ELR (cell line): ENCODE measurements around the gene STPG2.
"Not testable (repeated sequence)": the region's sequence is repeated elsewhere in the genome, so short reads cannot be mapped to it uniquely, and the experiment has no call there.

Experiments
- DNase-seq: peaks from one replicate; pipeline ENCODE4 v3.0.0-alpha.2; 2015; ENCODE audit warnings: low read depth

STPG2 gene

DNA sequence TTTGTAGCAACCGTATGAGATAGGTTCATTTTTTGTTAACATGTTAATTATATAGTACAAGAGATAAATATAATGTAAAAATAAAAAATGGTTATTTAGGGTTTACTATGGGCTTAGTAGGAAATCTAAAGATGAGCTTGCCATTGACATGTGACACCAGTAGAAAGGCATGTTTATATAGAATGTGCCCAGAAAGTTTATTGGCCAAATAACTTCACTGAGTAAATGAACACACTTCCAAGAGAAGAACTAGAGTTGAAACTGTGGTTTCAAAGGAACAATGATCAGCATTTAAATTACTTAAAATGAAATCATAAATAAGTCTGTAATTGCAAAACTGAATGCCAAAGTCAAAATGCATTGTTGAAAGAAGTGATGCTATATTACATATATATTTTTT is 503.3 kb downstream of the STPG2 start:
- DNase-seq, result no peak

DNA sequence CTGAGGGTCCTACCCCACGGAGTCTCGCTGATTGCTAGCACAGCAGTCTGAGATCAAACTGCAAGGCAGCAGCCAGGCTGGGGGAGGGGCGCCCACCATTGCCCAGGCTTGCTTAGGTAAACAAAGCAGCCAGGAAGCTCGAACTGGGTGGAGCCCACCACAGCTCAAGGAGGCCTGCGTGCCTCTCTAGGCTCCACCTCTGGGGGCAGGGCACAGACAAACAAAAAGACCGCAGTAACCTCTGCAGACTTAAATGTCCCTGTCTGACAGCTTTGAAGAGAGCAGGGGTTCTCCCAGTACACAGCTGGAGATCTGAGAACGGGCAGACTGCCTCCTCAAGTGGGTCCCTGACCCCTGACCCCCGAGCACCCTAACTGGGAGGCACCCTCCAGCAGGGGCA is 509.4 kb downstream of the STPG2 start:
- DNase-seq, result not testable (repeated sequence)

DNA sequence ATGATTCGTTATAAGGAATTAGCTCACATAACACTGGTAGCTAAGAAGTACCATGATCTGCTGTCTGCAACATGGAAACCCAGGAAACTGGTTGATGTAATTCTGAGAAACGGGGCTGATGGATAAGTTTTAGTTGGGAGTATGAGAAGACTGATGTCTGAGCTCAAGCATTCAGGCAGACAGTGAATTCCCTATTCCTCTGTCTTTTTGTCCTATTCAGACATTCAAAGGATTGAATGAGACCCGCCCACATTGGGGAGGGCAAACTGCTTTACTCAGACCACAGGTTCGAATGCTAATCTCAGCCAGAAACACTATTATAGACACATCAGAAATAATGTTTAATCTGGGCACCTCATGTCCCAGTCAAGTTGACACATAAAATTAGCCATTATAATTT is 515.5 kb downstream of the STPG2 start:
- no peak for DNase-seq

DNA sequence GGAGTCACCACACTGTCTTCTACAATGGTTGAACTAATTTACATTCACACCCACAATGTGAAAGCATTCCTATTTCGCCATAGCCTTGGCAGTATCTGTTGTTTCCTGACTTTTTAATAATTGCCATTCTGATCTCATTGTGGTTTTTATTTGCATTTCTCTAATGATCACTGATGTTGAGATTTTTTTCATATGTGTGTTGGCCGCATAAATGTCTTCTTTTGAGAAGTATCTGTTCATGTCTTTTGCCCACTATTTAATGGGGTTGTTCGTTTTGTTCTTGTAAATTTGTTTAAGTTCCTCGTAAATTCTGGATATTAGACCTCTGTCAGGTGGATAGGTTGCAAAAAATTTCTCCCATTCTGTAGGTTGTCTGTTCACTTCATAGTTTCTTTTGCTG is 519.1 kb downstream of the STPG2 start:
- DNase-seq, result no peak

DNA sequence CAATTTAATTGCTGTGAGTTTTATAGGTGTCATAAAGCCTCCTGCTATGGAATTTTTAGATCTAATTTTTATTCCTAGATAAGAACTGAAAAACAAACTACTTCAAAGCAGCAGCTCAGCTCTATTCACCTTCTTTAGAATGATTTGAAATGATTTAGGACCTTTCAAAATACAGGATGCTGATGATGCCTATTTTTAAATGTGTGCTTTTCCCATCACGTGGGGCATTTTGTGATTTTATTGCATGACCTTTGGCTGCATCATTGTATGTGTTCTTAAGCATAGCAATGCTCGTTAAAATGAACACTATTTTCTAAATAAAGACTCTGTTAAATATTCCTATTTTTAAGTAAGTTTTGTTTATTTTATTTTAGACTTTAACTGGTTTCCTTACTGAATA is 537.3 kb downstream of the STPG2 start:
- no peak for DNase-seq

DNA sequence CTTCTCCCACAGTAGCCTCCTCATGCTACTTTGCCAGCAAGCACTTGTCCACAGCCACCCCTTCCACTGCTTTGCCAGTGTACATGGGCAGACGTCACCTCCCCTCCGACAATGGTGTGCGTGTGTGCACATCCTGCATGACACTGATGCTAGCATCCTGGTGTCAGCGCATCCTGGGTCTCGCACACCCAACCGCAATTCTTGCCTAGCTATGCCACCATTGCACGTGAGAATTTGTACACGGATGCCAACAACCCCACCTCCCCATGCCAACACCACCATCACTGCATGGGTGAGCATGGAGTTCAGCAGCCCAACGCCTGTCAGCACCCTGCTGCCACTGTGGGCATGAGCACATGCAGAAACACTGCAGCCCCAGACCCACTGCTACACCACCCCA is 550.0 kb downstream of the STPG2 start:
- DNase-seq, result no peak

DNA sequence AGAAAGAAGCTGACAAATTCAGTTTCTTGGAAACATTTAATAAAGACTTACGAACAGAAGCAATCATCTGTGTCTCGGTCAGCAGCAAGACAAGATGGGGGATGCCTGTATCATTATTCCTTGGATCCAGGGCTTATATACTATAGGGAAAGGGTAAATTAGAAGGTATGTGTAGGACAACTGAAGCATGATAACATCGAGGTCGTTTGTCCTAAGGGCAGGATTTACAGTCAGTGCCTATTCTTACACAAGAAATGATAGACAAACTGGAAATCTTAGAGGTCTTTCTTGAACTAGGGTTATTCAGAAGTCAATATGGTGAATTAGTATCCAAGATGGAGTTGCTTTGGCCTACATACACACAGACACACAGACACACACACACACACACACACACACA is 553.0 kb downstream of the STPG2 start:
- DNase-seq, result no peak

DNA sequence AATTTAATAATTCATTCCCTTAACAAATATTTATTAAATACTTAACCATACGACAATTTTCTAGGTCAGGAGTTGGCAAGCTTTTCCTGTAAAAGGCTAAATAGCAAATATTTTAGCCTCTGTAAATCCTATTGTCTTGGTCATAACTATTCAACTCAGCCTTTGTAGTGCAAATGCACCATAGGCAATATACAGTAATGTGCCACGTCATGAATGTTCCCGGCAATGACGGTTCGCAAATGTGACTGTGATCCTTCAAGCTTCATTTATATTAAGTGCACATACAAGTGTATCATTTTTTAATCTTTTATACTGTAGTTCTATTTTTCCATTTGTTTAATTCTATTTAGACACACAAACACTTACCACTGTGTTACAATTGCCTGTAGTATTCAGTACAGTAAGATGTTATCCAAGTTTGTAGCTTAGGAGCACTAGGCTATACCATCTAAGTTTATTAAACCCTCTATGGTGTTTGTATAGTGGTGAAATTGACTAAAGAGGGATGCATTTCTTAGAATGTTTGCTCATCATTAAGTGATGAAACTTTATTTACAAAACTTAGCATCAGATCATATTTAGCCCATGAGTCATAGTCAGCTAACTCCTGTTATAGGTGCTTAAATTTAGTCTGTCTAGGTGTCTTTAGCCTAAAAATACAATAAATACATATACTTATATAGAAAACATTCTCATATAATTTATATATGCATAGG is 553.6 kb downstream of the STPG2 start:
- DNase-seq, result no peak

DNA sequence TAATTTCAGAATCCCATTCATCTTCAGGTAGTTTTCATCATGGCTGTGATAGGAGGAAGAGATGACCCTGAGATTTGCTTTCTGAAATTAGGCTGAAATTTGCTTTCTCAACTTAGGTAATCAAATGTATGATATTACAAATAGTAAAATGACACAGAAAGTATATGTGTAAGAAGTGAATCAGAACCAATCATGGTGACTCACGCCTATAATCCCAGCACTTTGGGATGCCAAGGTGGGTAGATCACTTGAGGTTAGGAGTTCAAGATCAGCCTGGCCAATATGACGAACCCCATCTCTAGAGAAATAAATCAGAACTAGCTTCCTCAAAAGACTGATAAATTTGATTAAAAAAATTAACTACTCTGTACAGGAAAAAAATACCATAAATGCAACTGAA is 555.4 kb downstream of the STPG2 start:
- DNase-seq, result peak; percentile 17

DNA sequence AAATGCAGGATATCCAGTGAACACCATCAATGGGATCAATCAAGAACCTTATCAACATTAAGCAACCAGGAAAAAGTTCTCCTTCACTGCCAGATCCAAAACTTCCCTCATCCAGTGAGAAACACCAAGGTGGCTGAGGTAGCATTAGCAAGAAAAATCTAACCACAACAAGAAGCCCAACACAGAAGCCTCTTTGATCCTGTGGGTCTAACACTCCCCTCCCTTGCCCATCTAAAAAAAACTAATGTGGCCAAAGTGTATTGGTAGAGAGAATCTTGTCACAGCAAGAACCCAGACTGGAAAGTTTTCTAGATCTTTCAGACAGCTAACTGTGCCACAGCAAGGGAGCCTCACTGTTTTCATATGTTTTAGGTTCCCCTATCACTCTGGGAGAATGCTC is 558.0 kb downstream of the STPG2 start:
- no peak for DNase-seq

DNA sequence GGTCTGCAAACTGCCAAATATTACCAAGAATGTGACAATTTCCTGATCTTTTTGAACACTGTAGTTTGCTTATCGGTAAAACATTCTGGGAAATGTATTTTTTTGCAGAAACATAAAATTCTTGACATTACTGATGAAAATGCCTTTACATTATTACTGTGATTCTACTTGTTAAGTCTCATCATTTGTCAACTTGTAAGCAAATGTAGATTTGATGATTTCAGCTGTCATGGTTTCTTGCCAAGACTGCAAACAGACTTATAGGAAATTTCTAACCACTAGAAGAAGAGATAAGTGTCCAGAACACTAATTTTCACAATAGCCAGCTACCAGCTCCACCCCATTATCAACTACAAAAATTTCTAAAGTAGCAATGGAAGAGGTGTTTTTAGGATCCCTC is 560.4 kb downstream of the STPG2 start:
- no peak for DNase-seq

DNA sequence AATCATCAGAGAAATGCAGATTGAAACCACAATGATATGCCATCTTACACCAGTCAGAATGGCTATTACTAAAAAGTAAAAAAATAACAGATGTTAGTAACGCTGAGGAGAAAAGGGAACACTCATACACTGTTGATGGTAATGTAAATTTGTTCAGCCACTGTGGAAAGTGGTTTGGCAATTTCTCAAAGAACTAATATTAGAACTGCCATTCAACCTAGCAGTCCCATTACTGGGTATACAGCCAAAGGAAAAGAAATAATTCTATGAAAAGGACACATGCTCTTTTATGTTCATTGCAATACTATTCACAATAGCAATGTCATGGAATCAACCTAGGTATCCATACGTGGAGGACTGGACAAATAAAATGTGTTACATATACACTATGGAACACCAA is 566.3 kb downstream of the STPG2 start:
- DNase-seq, result no peak

DNA sequence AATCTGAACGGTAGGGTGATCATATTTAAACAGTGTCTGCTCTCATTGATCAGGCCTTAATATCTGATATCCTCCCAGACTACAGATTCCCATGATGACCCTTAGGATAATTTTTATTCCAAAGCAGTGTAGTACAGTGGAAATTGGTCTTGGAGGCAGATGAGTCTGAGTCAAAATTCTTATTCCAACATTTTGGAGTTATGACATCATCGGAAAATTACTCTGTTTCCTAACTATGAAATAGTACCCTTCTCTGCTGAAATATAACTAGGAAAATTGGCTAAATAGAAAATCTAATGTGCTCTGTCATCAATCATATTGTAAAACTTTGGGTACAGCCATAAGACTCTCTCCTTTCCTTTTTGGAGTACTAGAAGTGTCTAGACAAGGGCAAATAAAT is 583.3 kb downstream of the STPG2 start:
- DNase-seq, result no peak

DNA sequence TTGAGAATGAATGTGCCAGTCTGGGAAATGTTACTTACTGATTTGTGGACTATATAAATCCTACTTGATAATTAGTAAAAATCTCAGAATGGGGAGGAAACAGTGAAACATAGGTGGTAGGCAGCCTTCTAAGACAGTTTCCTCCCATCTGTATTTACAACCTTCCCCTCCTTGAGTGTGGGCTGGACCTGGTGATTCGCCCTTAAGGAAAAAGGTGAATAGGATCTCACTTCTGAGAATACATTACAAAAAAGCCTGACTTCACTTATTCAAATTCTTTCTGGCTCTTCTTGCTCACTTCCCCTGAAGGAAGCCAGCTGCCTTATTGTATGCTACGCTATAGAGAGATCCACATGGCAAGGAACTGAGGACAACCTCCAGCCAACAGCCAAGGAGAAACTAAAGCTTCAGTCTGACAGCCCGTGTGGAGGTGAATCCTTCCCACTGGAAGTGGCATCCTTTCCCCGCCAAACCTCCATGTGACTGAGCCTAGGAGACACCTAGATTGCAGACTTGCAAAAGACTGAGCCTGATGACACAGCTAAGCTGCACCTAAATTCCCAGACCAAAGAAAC is 585.0 kb downstream of the STPG2 start:
- no peak for DNase-seq

DNA sequence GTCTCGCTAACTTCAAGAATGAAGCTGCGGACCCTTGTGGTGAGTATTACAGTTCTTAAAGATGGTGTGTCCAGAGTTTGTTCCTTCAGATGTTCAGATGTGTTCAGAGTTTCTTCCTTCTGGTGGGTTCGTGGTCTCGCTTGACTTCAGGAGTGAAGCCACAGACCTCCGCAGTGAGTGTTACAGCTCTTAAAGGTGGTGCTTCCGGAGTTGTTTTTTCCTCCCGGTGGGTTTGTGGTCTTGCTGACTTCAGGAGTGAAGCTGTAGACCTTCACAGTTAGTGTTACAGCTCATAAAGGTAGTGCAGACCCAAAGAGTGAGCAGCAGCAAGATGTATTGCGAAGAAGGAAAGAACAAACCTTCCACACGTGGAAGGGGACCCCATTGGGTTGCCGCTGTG is 592.6 kb downstream of the STPG2 start:
- DNase-seq, result not testable (repeated sequence)

DNA sequence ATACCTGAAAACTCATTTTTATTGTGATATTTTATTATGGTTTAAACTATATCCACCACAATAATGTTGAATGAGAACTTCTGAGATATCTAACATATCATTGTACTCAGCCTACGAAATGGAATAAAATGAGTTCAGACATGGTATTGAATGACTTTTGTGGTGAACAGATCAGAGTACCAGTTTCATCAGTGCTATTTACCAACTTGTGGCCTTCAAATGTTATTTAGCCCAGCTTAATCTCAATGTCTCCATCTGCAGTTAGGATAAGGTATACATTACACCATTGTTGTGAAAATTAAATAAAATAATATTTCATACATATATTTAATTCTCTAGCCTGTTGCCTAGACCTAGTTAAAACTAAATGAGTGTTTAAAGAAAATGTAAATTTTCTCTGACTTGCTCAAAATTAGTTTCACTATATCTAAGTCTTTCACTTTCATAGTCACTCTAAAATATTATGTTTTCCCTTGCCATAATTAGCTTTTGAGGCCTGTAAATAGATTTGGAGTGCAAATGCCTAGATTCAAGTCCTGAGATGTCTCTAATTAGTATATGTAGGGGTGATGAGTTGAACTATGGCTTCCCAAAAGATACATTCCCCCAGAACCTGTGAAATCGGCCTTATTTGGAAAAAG is 594.2 kb downstream of the STPG2 start:
- DNase-seq, result no peak

DNA sequence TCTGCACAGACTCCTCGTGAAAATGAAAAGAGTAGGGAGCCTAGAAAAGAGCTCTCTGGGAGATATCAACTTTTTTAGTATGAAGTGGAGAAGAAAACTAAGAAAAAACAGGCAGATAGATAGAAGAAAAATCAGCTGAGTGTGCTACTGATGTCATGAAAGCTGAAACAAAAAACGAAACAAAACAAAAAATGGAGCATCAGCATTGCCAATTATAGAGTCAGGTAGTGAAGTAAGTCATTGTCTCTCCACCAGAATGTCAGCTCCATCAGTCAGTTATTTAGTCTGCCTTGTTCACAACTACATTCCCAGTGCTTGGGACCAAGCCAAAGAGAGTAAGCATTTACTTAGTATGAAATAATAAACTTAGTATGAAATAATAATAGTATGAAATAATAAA is 595.1 kb downstream of the STPG2 start:
- DNase-seq, result no peak

DNA sequence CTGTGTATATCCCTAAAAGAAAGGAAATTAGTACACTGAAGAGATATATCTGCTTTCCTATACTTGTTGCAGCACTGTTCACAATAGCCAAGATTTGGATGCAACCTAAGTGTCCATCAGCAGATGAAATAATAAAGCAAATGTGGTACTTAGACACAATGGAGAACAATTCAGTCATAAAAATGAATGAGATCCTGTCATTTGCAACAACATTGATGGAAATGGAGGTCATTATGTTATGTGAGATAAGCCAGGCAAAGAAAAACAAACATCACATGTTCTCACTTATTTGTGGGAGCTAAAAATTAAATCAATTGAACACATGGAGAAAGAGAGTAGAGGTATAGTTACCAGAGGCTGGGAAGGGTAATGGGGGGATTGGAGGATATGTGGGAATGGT is 611.9 kb downstream of the STPG2 start:
- no peak for DNase-seq

DNA sequence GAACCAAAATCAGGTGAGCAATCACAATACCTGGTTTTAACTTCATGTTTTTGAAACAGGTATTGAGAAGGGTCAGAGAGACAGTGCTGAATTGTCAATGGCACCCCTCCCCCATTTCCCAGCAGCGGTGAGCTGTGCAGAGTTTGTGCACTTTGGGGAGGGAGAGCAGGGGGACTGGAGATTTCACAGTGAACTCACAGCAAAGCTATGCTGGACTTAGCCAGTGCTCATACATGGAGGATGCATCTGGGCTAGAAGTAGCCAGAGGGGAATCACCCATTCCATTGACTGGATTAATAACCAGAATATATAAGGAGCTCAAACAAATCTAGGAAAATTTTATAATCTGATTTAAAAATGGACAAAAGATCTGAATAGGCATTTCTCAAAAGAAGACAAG is 612.6 kb downstream of the STPG2 start:
- DNase-seq, result no peak

DNA sequence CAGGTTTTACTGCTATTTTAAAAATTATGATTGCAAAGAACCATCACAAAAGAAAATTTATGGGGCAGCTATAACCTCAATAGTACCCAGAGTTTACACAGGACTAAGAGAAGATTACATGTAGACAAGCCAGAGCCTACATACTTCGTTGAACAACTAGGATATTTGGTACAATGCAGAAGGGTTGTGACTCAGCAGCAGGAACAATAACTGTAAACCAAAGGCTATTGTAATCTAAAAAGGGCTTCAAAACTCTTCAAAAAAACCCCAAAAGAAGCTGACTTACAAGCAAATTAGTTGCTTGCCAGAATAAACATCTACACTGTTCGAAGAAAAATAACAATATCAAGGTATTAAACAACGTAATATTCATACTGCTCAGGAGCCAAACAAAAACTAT is 618.0 kb downstream of the STPG2 start:
- no peak for DNase-seq

DNA sequence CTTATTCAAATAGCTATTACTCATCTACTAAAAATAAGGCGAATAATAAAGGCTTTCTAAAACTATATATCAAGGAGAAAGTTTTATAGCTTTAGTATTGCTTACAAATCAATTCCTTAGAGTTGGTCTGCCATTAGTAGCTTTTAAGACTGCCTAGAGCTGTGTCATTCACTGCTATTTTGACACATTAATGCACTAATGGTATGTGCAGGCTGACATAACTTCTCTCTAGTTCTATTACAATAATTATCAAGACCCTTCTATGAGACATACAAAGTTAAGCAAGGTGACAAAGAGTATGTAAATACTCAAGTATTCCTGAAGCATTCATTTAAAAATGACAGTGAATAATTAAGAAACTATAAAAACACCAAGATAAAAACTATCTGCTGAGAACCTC is 625.3 kb downstream of the STPG2 start:
- no peak for DNase-seq

DNA sequence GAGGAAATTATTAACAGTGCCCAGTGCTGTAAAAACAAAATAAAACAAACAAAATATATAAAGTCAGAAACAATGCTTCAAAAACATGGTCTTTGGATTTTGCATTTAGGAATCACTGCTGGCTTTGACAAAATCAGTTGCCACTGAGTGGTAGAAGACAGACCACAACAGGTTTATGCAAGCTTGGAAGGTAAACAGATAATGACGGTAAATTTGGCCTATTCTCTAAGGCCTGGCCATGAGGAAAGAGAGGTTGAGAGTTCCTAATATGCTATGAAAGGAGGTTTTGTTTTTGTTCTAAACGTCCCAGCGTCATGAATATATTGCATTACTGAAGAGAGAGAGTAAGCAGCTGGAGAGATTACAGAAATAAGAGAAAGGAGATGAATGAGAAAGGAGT is 629.4 kb downstream of the STPG2 start:
- no peak for DNase-seq
